Inflammatory macrophage treated with lipopolysaccharide for 1 hour (primary cell): ENCODE results near the gene SMYD5.

Source experiments
- DNase-seq, 2 donors: peaks; one replicate each; pipeline ENCODE4 v3.0.0-alpha.2; 2020 to 2022

Gene SMYD5

DNA sequence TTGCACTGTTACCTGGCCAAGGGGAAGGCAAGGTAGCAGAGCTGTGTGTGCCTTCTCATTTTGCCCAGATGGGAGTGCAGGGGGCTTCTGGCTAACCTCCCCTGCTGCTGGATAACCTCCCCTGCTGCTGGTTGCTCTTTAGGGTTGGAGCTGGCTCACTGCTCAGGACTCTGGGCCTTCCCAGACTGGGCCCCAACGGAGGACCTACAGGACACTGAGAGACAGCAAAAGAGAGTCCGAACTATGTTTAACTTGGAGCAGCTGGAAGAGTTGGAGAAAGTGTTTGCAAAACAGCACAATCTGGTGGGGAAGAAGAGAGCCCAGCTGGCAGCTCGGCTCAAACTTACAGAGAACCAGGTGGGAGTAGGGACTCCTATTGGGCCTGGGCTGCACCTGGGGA lies 5.8 kb upstream of the SMYD5 start:
- DNase-seq: no peak

DNA sequence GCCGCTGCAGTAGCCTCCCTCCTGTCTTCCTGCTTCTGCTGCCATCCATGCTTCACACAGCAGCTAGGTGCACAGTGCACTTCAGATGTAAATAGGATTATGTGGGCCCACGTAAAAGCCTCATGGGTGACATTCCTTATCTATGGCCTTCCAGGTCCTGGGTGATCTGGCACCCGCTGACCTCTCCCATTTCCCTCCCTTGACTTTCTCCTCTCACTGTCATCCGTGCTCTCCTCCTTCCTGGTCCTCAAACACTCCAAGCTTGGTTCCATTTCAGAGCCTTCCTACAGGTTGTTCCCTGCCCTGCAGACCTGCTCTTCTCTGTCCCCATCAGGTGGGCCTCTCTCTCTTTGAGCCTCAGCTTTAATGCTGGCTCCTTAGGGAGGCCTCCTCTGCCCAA lies 4.0 kb upstream of the SMYD5 start:
- DNase-seq: no peak

DNA sequence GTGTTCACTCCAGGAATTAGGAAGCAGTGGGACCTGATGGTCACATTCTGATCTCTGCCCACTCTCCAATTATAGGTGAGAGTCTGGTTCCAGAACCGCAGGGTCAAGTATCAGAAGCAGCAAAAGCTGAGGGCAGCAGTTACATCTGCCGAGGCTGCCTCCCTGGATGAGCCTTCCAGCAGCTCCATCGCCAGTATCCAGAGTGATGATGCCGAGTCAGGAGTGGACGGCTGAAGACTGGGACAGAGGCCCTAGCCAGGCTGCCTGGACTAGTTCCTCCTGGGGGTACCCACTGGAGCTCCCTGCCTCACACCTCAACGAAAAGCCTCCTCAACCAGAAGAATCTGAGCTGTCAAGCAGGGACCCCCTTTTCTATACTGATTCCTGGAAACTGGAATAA lies 3.3 kb upstream of the SMYD5 start:
- no peak for DNase-seq

DNA sequence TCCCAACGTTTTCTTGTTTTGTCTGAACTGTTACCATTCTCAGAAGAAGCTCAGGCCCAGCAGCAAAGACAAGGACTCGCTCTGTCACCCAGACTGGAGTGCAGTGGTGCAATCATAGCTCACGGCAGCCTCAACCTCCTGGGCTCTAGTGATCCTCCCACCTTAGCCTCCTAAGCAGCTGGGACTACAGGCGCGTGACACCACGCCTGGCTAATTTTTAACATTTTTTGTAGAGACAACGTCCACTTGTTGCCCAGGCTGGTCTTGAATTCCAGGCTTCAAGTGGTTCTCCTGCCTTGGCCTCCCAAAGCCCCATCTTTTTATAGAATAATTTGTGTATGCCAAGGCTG lies 2.0 kb upstream of the SMYD5 start:
- no peak for DNase-seq

DNA sequence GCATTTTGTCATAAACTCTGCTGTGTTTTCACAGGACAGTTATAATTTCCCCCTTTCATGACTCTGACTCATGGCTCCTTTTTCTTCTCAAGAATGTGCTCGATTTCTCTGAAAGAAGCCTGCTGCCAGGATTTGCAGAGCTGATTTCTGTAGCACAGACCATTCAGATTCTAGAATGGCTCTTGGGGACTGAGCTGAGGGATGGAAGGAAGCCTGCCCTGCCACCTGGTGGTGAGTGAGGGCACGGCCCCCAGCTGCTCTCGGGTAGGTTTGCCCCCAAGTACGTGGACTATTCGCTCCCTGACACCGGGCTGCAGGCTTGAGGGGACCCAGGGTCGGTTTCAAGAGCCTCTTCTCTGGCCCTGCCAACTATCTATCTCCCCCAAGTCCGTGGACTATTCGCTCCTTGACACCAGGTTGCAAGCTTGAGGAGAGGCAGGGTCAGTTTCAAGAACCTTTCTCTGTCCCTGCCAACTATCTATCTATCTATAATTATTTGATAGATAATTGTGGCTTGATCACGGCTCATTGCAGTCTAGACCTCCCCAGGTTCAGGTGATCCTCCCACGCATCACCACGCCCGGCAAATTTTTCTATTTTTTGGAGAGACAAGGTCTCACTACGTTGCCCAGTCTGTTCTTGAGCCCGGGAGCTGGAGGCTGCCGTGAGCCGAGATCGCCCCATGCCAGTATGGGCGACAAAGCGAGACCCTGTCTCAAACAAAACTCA lies 1.4 kb upstream of the SMYD5 start:
- DNase-seq: peak; percentile 32 to 79

DNA sequence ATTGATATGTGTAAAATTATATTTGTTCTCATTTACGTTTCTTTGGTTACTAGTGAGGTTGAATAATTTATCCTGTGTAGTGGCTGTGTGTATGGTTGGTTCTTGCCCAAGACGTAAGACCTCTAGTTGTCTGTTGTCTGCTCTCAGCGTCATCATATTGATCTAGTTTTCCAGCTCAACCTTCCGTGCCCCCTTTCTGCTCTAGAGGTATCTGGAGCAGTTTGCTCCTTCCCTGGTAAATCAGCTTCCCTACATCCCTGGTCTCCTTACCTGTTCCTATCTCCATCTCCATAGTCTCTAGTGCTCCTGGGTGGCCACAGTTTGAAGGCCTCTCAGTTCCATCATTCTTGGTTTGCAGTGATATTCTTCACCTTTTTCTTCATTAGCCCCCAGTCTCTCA lies 1.2 kb downstream of the SMYD5 start:
- no peak for DNase-seq

DNA sequence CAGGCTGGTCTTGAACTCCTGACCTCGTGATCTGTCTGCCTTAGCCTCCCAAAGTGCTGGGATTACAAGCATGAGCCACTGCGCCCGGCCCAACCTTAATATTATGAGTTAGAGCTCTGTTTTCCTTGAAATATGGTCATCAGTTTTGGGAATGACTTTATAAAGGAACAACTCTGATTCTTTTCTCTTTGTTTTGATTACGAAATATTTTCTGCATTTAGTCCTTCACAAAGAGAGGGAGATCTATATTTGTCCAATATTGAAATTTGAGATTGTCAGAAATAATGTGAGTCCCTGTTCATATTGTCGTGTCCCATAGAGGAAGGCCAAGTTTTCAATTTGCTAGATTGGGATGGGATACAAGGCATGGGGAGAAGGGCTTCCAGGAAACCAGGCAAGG lies 3.1 kb downstream of the SMYD5 start:
- DNase-seq: no peak

DNA sequence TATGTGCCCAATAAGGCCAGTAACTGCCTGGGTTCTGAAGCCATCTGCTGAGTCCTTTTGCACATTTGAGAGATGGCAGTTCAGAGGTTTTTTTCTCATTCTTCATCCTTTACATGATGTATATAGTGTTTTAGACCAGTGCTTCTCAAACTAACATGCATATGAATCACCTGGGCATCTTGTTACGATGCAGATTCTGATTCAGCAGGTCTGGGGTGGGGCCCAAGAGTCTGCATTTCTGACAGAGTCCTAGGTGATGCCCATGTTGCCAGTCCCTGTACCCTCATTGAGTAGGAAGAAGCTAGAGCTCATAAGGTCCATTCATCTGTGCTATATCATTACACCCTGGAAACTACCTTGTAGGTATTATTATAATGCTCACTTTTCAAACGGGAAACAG lies 3.8 kb downstream of the SMYD5 start:
- no peak for DNase-seq

DNA sequence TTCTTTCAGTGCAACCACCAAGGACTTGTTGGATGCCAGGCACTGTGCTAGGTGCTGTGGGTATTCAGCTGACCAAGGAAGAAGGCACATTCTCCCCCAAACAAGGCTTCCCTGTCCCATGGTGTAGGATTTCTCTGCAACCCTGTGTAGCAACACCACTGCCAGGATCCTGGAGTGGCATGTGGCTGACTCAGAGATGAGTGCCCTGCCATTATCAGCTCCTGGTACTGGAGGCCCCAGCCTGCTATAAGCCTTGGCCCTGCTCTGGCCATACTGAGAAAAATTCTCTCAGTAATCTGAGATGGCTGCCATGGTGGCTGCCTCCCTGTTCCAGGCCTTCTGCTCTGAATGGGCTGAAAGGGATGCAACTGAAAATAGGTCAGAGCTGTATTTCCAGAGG lies 4.3 kb downstream of the SMYD5 start:
- DNase-seq: no peak

DNA sequence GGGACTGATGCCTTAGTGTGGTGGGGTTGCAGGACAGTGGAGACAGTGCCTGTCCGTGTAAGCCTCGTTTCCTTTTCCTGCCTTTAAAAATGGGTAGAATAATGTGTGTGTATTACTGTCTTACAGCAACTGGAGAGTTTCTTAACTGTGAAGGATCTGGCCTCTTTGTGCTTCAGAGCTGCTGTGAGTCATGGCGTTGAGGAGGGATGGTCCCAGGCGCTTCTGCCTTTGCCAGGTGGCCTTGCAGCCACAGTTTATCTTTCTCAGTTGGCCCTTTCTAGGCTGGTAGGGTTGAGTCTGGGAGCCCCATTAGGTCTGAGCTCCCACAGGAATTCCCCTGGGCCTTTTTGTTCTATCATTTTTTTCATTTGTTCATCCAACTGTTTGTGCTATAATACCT lies 9.8 kb downstream of the SMYD5 start:
- DNase-seq: no peak

DNA sequence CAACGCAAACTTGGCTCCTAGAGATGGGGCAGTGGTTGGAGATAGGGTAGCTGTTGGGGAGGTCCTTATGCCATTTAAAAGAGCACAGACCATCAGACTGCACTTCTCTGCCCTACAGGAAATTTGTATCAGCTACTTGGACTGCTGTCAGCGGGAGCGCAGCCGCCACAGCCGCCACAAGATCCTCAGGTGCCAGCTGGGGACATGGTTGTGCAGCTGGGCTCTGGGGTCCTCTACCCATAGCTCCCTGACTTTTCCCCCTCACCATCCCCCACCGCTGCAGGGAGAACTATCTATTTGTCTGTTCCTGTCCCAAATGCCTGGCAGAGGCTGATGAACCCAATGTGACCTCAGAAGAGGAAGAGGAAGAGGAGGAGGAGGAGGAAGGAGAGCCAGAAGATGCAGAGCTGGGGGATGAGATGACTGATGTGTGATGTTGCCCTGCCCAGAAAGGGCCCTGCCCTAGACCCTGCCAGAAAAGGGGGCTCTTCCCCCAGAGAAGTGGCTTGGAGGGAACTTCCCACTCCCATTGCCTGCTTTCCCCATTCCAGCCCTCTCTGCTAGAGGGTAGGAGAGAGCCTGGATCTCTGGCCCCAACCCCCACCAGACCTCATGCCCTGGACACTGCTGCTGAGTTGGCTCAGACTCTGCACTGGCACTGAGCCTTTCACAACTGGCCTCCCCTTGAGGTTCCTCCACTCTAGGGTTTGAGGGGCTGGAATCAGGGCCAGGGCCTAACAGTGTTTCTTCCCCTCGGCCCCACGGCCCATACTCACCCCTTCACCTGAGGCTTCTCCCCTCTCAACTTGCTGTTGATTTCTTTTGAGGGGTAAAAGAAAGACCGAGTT lies 11.7 kb downstream of the SMYD5 start:
- DNase-seq: peak; percentile 9 to 24

DNA sequence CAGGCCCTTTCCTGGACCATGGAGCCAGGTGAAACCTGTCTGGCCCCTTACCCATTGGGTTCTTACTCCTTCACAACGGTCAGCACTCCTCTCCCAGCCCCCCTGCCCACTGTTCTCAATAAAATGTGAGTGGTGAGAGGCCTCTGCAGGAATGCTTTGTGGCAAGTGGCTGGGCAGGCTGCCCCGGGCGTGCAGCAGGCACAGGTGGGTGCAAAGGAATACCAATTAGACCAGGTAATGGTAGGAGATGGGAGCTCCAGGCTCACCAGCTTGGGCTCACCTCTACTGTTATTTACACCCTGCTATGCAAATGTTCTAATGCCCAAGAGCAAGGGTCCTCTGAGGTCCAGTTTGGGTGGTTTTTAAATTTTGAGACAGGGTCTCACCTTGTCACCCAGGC lies 13.0 kb downstream of the SMYD5 start:
- DNase-seq: no peak

DNA sequence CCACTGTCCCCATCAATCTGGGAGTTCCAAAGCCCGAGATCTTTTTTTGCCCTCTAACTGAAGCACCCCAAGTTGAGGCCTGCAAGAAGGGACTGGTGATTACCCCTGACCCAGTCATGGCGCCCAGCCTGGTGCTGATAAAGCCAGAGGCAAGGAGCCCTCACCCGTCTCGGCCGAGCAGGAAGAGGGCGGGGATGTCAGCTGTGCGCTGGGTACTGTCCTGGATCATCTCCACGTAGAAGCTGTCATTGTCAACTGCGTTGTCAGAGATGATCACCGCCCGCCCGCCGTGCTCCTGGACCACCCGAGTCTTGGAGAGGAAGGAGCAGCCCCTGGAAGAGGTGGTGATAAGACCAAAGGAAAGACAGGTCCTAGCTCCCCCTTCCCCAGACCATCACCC lies 14.6 kb downstream of the SMYD5 start:
- DNase-seq: no peak

DNA sequence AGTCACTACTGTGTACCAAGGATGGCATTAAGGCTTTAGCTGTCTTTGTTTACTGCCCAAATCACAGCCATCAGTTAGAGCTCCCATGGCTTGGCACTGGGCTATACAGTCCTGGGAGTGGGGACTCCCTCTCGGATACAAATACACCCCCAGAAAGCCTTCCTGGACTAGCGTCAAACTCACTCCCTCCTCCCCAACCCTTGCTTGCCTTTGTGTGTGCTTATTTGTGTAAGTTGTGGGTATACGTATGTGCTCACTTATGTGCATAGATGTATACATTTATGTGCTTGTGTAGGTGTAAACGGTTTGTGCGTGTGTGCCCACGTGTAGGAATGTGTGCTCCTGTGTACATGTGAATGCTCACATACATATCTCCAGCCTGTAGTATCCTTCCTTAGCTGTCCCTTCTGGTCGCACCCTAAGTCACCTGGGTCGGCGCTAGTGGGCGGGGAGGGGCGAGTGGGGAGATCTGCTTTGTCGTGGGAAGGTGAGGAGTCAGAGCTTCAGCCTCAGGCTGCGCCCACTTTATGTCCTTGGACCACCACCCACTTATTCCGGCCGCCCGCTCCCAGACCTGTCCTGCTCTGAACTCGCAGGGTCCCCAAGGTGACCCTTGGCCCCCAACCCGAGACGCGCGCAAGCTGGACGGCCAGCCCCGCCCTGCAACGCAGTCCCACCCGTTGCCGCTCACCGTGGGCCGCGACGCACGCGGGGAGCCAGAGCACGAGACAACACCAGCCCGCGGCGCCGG lies 18.5 kb downstream of the SMYD5 start:
- peak in 1 of 2 donors; percentile 9 for DNase-seq

DNA sequence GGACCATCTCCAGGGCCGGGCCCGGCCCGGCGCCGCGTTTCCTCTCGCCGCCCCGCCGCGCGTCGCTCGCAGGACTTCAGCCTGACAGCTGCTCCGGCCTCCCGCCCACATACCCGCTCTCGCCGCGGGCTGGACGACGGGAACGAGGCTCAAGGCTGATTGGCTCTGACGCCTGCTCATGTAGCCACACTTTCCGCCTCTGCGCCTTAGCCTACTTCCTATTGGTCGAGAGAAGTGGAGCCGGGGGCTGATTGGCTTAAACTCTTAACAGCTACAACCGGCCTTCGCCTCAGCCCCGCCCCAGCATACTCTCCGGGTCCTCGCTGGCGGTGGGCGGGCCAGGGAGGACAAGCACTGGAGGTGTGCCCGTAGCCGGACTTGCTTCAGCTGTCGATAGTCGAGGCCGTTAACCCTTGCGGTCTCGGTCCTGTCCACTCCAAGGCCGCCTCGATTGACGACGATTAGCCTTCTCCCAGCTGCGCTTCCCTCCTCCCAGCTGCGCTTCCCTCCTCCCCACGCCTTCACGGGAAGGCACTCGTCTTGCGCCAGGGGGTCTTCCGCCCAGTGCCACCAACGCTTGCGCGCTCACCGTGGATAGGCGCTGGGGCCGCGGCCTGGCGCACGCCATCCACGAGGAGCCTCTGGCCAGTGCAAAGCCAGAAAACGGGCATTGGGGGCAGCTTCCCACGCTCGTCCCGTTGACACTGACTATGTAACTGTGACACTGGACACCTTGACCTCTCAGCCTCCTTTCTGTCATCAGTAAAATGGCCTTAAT lies 19.3 kb downstream of the SMYD5 start, which contains the start of gene PRADC1:
PRADC1 (minus strand) TSS at position 86 of the 778 bp plus-strand sequence; CDS start at position 7, 79 bp downstream.
- peak; percentile 99 to 100 for DNase-seq

DNA sequence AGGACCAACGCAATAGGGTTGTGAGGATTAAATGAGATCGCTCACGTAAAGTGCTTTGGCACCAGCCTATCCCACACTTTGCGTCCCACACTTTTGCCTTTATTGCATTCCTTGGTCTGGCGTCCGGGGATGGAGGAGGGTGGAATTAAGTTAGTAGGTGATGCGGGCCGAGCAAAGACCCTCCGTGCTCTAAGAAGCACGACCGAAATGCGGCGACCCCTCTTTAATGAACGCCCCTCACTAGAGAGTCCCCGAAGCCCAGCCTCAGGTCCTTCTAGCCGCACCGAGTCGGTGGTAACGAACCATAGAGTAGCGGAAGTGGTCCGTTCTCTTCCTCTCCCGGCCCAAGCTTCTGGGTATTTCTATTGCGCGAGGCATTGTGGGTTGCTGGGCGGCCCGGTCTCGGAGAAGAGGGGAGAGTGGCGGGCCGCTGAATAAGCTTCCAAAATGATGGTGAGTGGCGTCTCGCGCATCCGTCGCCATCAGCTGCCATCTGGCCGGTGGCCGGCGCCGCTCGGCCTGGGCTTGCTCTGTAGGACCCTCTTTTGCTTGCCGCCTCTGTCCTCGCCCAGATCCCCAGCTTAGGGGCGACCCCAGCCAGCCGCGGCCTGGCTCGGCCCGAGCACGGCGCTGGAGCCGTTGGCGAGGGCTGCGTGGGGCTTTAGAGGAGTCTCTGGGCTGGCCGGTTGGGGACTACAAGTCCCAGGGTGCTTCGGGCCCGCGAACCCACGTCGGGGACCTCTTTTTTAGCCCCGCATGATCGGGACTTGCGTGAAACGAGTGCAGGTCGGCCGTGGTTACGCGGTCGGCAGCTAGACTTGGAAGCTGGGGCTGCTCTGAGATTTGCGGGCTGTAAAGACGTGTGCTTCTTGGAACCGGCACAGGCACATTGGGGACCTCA lies 20.1 kb downstream of the SMYD5 start, which contains the start of gene CCT7:
CCT7 (plus strand) TSS at position 377 of the 901 bp plus-strand sequence; CDS start at position 448, 71 bp downstream.
- DNase-seq: peak; percentile 87 to 88

DNA sequence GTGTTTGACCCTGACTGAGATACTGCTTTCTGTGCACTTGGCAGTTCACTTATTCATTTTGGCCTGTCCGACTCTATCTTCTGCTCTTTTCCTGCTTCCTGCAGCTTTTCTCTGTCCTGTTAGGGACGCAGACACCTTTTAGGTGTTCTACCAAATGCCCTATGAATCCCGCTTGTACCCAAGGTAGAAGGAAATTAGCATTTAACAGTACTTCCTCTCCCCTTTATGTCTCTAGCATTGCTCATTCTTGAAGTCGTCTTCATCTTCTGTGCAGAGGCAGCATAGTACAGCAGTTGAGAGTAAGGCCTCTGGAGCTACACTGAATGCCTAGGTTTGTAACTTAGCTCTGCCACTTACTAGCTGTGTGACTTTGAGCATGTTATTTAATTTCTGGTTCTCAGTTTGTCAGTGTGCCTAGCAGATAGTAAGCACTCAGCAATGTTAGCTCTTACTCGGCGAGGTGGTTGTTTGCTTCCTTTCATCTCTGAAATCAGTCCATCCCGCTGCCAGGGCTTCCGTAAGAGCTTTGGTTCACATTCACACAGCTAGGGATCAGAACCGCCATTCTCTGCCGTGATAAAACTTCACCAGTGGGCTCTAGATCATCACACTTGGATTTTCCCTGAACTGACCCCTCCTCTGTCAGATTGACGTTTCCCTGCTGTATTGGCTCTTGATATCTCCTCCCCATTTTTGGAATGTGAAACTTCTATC lies 21.4 kb downstream of the SMYD5 start:
- no peak for DNase-seq

DNA sequence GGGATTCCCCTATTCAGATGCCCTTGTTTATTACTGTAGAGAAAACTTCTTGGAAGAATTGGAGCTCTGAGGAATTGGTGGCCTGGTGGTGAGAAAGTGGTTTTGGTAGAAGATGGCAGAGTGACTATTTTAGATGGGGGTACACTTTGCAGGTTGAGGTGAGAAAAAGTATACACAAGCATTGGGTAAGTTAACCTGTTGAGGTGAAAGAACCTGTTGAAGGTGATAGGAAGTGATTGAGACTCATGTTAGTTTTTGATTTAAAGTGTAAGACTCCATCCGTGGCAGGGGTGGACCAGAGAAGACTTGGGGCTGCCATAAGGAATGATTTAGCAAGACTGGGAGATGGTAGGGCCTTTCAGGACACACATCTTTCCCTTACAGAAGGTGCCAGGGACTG lies 23.1 kb downstream of the SMYD5 start:
- DNase-seq: no peak

DNA sequence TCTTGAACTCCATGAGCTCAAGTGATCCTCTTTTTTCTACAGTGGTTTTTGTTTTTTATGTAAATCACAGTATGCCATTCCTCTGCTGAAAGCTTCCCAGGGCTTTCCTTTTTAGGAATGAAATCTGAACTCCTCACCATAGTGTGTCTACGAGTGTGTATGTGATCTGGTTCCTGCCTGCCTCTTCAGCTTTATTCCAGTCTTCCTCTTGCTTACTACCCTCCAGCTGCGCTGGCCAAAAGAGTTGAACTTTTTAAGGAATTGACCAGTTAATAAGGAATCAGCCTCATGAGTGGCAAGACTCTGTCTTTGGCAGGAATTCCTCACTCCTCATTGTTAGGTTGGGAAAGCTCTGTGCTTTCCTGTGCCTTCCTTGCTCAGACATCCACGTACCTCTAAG lies 24.1 kb downstream of the SMYD5 start:
- no peak for DNase-seq

DNA sequence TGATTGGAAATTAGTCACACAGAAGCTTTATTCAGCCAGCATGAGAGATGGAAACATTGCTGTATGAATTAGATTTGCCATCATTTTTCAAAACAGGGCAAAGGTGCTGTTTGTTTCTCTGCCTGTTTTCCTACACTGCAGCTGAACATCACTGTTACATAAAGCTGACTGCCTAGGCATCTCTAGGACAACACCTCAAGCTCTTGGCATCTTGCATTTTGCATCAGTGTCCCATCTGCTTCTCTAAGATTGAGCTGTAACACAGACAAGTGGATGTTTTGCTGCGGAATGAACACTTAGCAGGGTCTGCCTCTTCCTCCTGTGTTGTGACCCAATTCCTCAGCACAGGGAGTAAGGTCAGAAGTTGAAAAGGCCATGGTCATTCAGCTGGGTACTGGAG lies 24.9 kb downstream of the SMYD5 start:
- DNase-seq: no peak

DNA sequence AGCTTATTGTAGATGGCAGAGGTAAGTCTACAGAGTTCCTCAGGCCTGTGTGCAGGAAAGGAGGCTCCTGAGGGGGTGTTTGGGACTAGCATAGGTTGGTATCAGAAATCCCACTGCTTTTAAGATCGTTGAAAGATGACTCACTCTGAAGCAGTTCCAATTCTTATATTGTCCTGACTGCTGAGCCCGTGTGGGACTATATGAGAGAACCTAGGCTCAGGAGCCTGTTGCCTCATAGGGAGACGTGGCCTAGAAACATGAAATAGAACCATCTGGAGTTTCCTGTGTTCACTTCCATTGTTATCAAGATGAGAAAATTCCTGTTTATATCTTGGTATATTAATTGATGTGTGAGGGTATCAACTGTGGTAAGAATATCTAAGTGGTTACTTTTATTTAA lies 25.7 kb downstream of the SMYD5 start:
- DNase-seq: no peak
